Fibroblast of gingiva (primary cell): ENCODE data around the gene GLB1L3.
"Not testable (repeated sequence)": the region's sequence is repeated elsewhere in the genome, so short reads cannot be mapped to it uniquely, and the experiment has no call there.

Source experiments
- DNase-seq: peaks from one replicate; pipeline ENCODE4 v3.0.0-alpha.2; 2011; ENCODE audit warnings: low read depth

Gene GLB1L3

DNA sequence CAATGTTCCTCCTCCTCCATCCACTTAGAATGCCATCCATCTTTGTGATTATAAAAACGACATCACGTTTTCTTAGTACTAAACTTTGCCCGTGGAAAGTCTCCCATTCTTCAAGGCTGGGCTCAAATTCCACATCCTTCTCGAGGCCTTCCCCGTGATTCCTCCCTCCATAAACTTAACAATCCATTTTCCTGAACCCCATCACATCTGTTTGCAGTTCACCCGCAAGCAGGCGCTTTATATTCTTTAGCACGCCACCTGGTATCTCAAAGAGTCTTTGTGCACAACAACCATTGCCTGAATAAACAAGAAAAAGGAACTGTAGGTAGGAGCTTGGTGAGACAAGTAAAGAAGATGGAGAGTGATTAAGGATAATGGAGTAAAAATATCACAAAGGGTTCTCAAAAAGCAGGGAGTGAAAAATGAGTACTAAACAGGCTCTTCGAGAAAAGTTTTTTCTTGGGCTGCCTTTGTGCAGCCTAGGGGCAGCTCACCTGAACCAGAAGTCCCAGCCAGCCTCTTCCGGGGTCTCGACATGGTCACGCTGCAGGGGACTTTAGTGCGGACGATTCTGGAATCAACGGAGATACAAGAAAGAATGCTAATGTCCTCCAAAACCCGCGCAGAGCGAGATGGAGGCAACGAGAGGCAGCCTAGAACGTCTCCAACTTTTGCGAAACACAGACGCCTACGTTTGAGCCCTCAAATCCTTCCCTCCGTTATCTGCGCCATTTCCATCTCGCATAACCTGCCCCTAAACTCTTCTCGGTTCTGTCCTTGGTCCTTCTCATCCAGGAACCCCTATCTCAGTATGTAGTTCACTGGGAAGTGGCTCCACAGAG is 23.6 kb upstream of the GLB1L3 start:
- no peak for DNase-seq

GRCh38 chr11:134253188-134253993 is 22.8 kb upstream of the GLB1L3 start, which contains the start of the genes ACAD8 and THYN1:
Gene ACAD8, plus strand, starts transcription at chr11:134253568. Its CDS starts 33 bp downstream, at chr11:134253601.
Gene THYN1, minus strand, starts transcription at chr11:134253352. Its CDS starts 470 bp downstream, at chr11:134252882.
- peak; percentile 95 for DNase-seq

GRCh38 chr11:134254433-134255183 is 21.6 kb upstream of the GLB1L3 start:
- DNase-seq = no peak

DNA sequence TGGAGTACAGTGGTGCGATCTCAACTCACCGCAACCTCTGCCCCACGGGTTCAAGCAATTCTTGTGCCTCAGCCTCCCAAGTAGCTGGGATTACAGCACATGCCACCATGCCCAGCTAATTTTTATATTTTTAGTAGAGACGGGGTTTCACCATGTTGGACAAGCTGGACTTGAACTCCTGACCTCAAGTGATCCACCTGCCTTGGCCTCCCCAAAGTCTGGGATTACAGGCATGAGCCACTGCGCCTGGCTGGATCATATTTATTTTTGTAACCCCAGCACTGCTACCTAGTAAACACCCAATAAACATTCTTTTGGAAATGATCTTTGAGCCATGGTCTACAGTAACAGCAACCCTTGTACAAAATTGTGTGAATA is 21.0 kb upstream of the GLB1L3 start:
- not testable (repeated sequence) for DNase-seq

- DNase-seq = no peak
These were observed 19.1 kb upstream of the GLB1L3 start for GRCh38 chr11:134257101-134257500.

DNA sequence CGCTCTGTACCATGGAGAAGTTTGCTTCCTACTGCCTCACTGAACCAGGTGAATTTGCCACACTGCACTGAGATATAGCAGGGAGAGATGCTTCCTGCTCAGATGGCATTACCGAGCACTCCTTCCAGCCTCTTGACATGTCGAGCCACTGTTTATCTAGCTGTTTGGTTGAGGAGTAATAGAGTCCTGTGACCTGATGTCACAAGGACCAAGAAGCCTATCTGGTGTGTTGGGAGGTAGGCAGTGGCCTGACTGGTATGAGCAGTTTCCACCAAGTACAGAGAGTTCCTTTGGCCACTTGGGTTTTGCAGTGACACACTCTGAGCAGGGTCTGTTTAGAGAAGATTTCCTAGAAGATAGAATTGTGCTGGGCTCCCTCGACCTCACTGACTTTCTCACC is 17.6 kb upstream of the GLB1L3 start:
- no peak for DNase-seq

- DNase-seq = no peak
These were observed 15.7 kb upstream of the GLB1L3 start for GRCh38 chr11:134260503-134260902.

- no peak for DNase-seq
These were observed 15.2 kb upstream of the GLB1L3 start for GRCh38 chr11:134260983-134261382.

GRCh38 chr11:134261626-134262488 is 14.3 kb upstream of the GLB1L3 start:
- DNase-seq = no peak

GRCh38 chr11:134264966-134265764 is 11.0 kb upstream of the GLB1L3 start:
- no peak for DNase-seq

DNA sequence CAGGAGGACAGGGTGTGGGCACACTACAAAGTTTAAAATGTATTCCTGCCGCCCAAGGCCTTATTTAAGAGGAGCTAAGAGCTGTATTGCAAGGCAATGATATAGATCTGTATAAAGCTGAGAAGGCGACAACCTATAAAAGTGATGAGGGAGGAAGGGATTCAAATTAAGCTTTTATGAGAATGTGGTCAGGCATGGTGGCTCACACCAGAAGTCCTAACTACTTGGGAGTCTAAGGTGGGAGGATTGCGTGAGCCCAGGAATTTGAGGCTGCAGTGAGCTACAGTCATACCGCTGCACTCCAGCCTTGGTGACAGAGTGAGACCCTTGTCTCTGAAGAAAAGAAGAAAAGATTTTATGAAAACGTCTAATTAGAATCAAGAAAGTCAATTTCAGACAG is 9.7 kb upstream of the GLB1L3 start:
- DNase-seq = no peak

DNA sequence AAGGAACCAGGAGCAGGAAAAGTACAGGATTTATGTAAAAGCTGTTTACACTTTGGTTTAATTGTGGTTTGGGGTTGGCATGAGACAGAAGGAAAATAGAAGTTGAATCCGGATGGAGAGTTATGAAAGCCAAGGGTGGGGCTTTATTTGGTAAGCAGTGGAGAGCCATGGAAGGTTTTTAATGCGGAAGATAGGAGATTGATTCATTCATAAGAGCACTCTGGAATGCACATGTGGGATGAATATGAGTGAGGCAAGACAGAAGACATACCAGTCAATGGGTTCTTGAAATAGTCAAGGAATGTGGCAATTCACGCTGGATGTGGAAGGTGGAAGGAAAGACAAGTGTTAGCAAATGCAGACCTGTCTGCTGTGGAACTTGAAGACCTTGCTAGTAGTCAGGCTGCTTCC is 9.3 kb upstream of the GLB1L3 start:
- DNase-seq = peak; percentile 86

GRCh38 chr11:134267461-134267860 is 8.7 kb upstream of the GLB1L3 start:
- DNase-seq = no peak

- no peak for DNase-seq
These were observed 8.2 kb upstream of the GLB1L3 start for GRCh38 chr11:134267966-134268365.

DNA sequence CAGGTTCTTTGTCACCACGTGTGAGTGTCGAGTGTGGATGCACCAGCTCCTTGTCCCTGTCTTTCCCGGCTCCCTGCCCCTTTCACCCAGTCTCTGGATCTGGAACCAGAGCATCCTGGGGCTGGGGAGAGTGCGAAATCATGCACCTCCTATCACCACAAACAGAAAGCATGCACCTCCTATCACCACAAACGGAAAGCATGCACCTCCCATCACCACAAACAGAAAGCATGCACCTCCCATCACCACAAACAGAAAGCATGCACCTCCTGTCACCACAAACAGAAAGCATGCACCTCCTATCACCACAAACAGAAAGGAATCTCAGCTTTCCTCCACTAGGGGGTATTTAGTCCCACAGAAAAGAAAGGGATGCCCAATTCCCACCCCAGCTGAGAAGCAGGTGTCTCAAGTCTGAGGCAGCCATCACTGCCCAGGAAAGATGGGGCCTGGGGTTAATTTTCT is 5.9 kb upstream of the GLB1L3 start:
- DNase-seq = no peak

- DNase-seq = no peak
These were observed 4.2 kb upstream of the GLB1L3 start for GRCh38 chr11:134271978-134272377.

DNA sequence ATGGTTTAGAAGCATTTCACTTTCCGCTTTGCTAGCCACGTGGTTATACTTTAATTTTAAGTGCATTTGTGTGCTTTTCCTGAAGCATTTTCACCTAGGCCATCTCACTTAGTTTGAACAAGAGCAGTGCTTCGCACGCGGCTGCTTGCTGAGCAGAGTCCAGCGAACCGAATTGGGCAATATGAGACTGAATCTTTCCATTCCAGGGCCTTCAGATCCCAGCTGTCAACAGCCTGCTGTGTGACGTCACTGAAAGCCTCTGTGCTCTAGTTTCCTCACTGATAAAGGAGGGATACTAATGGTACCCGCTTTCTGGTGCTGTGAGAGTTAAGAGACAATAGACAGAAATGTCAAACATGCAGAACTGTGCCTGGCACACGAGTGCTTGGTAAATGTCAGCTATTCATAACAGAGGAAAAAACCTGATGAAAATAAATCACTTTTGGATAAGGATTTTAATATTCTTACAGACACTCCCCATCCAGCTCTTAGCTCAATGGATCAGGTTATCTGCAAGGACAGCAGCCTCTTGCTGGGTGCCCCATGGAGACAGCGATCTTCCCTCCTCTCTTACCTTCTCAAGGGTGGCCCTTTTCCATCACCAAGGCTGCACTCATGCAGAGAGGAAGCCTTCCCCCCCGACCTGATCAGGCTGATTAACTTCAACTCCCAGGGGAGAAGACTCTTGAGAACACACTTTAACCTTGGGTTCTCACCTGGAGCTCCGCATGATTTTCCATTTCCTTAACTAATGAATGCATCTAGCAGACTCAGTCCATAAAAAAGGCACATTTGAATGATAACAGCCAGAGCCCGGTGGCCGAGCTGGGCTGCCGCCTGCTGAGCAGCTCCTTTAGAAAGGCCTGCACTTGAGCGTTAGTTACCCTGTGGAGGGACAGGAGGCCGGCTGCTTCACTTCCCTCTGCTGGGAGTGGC is 3.5 kb upstream of the GLB1L3 start:
- DNase-seq = peak; percentile 28

DNA sequence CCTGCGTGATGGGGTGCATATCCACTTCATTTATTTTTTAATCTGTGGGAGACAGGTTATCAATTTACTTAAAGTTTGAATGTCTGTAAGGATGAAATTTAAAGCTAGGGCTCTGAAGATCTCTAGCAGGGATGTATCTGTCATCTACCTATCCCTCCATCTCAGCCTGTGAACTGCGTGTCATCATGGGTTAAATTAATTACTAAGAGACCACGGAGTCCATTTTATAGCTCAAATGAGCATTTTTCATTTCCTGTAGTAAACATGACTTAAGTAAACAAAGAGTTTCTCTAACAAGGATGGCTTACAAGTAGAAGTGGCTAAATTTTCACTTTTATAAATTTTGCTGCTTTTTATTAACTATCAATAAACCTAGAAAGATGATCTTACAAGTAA is 2.9 kb upstream of the GLB1L3 start:
- no peak for DNase-seq

DNA sequence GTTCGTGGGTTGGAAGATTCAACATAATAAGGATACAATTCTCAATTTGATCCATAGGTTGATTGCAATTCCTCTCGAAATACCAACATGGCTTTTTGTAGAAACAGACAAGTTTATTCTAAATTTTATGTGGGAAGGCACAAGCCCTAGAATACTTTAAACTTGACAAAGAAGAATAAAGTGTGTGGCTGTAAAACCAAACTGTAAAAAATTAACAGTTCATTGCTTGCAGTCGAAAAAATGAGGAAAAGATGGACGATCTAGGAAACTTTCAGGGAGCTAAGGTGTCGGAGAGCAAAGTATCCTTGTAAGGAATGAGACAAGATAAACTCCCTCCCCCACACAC is 1.0 kb upstream of the GLB1L3 start:
- DNase-seq = no peak
